ENCODE measurements around the gene GLIS1.

GLIS1 gene

DNA sequence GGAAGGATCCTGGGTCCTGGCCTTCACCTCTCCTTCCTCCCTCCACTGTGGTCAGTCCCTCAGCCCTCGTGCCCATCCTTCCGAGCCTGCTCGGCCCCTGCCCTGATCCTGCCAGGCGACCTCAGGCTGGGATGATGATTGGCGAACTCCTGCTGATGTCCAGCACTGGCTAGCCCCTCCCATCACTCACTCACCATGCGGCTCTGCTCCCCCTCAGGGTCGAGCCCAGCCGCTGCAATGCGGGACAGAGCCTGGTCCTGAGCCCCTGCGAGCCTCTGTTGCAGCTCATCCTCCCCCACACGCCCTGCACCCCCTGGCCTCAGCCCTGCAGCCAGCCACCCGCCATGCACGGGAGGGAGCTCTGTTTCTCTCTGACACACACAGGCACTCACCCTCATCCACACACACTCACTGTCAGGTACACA is 179.6 kb downstream of the GLIS1 start:
- Histone ChIP-seq H3F3A (ENCODE audit: control insufficient read depth, insufficient read depth) (no peaks in the 10 kb centered on the region), H3K27ac (ENCODE audit: low read depth, low read length) (no peak overlapping the region), H4K20me1 (ENCODE audit: control insufficient read depth, insufficient read depth, low read depth, low read length) (no peaks in the 10 kb centered on the region), H3K4me1 (ENCODE audit: control insufficient read depth, low read length) (no peaks in the 10 kb centered on the region), H3K27me3 (ENCODE audit: control insufficient read depth, low read length) (peaks cover 8% of the 10 kb centered on the region; the same call in 1 of the 2 replicates), H3K9me2 (replicated peaks; ENCODE audit: control insufficient read depth, low read length) (no peaks in the 10 kb centered on the region), H3K36me3 (ENCODE audit: control insufficient read depth, low read length) (no peaks in the 10 kb centered on the region), H3K4me3 (ENCODE audit: low read length) (no peak overlapping the region), H3K9me3 (ENCODE audit: control insufficient read depth, insufficient read depth, low read length) (peaks cover 10% of the 10 kb centered on the region; the same call in 1 of the 2 replicates), H3K79me2 (ENCODE audit: control insufficient read depth, low read length) (no peaks in the 10 kb centered on the region), H3K4me2 (ENCODE audit: low read length) (no peak overlapping the region)
- TF ChIP-seq, protein P1, sequence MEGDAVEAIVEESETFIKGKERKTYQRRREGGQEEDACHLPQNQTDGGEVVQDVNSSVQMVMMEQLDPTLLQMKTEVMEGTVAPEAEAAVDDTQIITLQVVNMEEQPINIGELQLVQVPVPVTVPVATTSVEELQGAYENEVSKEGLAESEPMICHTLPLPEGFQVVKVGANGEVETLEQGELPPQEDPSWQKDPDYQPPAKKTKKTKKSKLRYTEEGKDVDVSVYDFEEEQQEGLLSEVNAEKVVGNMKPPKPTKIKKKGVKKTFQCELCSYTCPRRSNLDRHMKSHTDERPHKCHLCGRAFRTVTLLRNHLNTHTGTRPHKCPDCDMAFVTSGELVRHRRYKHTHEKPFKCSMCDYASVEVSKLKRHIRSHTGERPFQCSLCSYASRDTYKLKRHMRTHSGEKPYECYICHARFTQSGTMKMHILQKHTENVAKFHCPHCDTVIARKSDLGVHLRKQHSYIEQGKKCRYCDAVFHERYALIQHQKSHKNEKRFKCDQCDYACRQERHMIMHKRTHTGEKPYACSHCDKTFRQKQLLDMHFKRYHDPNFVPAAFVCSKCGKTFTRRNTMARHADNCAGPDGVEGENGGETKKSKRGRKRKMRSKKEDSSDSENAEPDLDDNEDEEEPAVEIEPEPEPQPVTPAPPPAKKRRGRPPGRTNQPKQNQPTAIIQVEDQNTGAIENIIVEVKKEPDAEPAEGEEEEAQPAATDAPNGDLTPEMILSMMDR (IDR thresholded peaks at IDR 0.05; ENCODE audit: low read depth, low read length, poor library complexity, severe bottlenecking): no peak

DNA sequence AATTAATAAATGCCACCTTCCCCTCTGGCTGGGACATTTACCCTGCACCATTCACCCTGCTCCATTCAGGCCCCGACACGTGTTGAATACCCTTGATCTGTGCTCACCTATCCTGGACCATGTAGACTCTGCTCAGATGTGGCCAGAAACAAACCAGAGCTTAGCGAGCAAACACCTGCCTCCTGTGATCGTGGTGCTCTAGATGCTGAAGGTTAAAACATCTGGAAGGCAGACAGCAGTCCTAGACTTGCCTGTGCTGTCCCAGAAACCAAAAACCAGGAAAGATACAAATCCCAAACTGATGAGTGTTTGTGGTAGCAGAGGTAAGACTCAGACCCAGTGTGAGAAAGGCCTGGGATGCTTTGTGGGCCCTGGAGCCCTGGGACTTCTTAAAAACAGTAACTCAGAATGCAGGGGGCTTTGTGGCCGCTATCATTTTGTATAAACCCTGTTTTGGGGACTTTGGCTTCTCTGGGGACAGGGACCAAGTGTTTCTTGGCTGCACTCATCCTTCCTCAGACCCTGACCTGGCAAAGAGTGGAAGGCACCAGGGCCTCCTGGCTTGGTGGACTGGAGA is 180.1 kb downstream of the GLIS1 start:
- Histone ChIP-seq H3K4me2 (ENCODE audit: low read length) (no peak overlapping the region), H3K27me3 (ENCODE audit: control insufficient read depth, low read length) (peaks cover 8% of the 10 kb centered on the region; the same call in 1 of the 2 replicates), H4K20me1 (ENCODE audit: control insufficient read depth, insufficient read depth, low read depth, low read length) (no peaks in the 10 kb centered on the region), H3K9me3 (ENCODE audit: control insufficient read depth, insufficient read depth, low read length) (peaks cover 10% of the 10 kb centered on the region; the same call in 1 of the 2 replicates), H3F3A (ENCODE audit: control insufficient read depth, insufficient read depth) (no peaks in the 10 kb centered on the region), H3K4me3 (ENCODE audit: low read length) (no peak overlapping the region), H3K79me2 (ENCODE audit: control insufficient read depth, low read length) (no peaks in the 10 kb centered on the region), H3K4me1 (ENCODE audit: control insufficient read depth, low read length) (no peaks in the 10 kb centered on the region), H3K36me3 (ENCODE audit: control insufficient read depth, low read length) (no peaks in the 10 kb centered on the region), H3K27ac (ENCODE audit: low read depth, low read length) (no peak overlapping the region), H3K9me2 (replicated peaks; ENCODE audit: control insufficient read depth, low read length) (no peaks in the 10 kb centered on the region)
- no peak for TF ChIP-seq EZH2phosphoT487 (IDR thresholded peaks at IDR 0.05; ENCODE audit: borderline replicate concordance, low read length)
- TF ChIP-seq, protein P1 (IDR thresholded peaks at IDR 0.05; ENCODE audit: low read depth, low read length, poor library complexity, severe bottlenecking): no peak

DNA sequence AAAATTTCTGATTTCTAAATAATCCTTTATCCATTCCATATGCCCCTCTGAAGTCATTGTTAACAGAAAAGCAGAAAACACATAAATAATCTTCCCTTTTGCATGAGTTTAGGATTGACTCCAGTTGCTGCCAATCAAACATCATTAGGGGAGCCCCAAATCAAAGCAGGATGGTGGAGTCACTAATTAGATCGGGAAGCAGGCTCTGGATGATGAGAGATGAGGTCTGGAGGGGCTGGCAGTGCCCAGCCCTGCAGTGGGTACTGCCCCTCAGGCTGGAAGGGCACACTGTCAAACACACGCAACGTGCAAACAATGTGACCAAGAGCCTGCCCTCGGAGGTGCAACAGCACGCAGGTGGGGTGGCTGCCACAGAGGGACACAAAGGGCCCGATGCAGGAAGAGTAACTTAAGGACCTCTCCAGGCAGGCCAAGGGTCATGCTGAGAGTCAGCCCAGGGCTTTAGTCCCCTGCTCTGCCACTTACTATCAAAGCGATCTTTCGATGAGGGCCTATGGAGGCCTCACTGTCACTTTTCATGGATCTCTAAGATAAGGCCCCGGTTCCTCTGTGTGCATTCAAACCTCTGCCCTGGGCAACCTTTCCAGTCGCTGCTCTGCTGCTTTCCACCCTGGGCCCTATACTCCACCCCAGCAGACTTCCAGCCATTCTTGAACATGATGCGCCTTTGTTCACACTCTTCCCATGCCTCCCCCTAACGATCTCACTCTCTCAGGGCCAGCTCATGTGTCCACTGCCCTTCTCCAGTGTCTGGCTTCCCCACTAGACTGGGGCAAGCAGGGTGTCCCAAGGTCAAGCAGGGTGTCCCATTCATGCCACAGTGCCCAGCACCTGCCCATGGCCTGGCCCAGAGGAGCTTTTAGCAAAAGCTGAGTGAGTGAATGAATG is 180.9 kb downstream of the GLIS1 start:
- Histone ChIP-seq H3K4me2 (ENCODE audit: low read length) (no peak overlapping the region), H3K27me3 (ENCODE audit: control insufficient read depth, low read length) (peaks cover 7% of the 10 kb centered on the region; the same call in 1 of the 2 replicates), H3K9me2 (replicated peaks; ENCODE audit: control insufficient read depth, low read length) (no peaks in the 10 kb centered on the region), H3K27ac (ENCODE audit: low read depth, low read length) (no peak overlapping the region), H3K4me3 (ENCODE audit: low read length) (no peak overlapping the region), H3F3A (ENCODE audit: control insufficient read depth, insufficient read depth) (no peaks in the 10 kb centered on the region), H3K36me3 (ENCODE audit: control insufficient read depth, low read length) (no peaks in the 10 kb centered on the region), H3K79me2 (ENCODE audit: control insufficient read depth, low read length) (no peaks in the 10 kb centered on the region), H4K20me1 (ENCODE audit: control insufficient read depth, insufficient read depth, low read depth, low read length) (no peaks in the 10 kb centered on the region), H3K9me3 (ENCODE audit: control insufficient read depth, insufficient read depth, low read length) (peaks cover 10% of the 10 kb centered on the region; the same call in 1 of the 2 replicates), H3K4me1 (ENCODE audit: control insufficient read depth, low read length) (no peaks in the 10 kb centered on the region)
- TF ChIP-seq, protein P1 (IDR thresholded peaks at IDR 0.05; ENCODE audit: low read depth, low read length, poor library complexity, severe bottlenecking): no peak
- no peak for TF ChIP-seq EZH2phosphoT487 (IDR thresholded peaks at IDR 0.05; ENCODE audit: borderline replicate concordance, low read length)

Measured in DOHH2 (cell line).